Germinal center (tissue), 1 donor: ENCODE results near the gene ADAMTS10.
"Not testable (repeated sequence)": the region's sequence is repeated elsewhere in the genome, so short reads cannot be mapped to it uniquely, and the experiment has no call there.

Experiments used
- DNase-seq: peaks from one replicate; pipeline ENCODE4 v3.0.0; 2012; ENCODE audit warnings: mixed read lengths, low spot score

Gene ADAMTS10

DNA sequence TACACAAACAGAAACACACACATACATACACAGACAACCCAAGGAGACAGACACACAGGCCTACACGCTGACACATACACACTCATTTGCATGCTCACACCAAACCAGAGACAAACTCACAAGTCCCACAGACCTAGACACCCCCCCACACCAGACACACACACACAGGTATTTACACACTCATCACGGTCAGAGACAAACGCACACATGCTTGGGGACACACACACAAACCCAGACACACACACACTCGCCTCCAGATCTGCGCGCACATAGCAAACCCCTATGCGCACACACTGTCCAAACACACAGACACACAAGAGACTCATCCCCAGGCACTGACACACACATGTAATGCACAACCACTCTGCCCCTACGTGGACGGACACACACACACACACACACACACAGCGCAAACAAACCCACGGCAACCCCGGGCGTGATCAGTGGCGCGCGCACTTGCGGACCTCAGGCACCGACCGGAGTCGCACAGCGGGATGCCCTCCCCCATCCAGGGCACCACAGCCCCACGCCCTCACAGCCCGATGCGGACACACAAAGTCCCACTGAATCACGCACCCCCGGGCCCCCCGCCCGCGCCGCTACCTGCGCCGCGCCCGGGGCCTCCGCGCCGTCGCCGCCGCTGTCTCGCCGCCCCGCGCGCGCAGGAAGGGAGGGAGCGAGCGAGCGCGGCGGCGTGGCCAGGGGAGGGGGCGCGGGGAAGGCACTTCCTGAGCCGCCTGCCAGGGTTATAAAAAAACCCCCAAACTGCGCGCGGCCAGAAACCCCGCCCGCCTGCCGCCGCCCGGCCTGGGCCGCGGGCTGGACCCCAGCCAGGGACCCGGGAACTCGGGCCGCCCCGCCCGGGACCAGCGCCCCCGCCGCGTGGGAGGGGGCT is at the start of gene ADAMTS10:
TSS of gene ADAMTS10 (minus strand) at position 675 of the 895 bp plus-strand sequence. CDS start 5,005 bp downstream, outside the sequence.
- no peak for DNase-seq

DNA sequence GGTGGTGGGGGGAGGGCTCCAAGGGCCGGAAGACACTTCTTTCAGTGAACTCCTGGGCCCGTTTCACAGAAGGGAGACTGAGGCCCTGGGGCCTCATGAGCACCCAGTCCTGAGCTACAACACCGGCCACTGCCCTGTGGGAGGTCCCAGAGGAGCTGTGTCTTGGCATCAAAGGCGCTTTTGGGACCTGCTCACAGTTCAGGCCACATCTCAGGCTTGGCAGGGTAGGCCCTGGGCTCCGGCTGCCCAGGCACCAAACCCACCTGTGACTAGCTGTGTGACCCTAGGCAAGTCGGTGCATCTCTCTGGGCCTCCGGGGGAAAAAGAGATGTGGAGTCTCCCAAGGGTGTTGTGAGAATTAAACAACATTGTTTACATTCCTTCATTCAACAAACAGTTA is 49.4 kb upstream of the ADAMTS10 start:
- DNase-seq: no peak

DNA sequence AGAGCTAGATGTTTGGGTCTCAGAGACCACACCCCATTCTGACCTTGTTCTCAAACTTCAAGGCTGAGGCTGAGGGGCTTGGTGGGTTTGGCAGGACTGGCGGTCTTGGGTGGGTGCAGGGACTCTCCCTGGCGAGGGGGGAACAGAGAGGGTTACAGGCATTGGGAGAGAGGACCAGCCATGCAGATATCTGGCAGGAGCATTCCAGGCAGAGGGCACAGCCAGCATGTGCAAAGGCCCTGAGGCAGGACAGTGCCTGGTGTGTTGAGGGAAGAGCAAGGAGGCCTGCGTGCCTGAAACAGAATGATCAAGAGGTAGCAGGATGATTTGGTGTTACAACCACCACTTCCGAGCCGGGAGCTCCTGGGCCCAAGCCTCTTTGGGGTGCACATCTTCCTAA is 47.4 kb upstream of the ADAMTS10 start:
- DNase-seq: no peak

DNA sequence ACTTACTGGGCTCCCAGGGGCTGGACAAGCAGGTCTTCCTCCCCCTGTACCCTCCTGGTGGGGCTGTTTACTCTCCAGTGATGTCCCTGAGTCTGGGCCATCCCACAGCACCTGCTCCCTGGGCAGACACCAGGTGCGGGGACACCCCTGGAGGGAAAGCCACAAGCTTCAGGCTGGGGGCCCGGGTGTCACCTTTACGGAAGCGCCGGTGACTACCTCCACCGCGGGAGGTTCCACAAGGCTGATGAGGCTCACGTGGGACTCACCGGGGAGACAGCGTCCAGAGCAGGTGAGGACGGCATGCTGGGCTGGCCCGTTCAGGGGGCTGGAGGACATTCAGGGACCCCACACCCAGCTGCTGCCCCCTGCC is 44.8 kb upstream of the ADAMTS10 start:
- no peak for DNase-seq

DNA sequence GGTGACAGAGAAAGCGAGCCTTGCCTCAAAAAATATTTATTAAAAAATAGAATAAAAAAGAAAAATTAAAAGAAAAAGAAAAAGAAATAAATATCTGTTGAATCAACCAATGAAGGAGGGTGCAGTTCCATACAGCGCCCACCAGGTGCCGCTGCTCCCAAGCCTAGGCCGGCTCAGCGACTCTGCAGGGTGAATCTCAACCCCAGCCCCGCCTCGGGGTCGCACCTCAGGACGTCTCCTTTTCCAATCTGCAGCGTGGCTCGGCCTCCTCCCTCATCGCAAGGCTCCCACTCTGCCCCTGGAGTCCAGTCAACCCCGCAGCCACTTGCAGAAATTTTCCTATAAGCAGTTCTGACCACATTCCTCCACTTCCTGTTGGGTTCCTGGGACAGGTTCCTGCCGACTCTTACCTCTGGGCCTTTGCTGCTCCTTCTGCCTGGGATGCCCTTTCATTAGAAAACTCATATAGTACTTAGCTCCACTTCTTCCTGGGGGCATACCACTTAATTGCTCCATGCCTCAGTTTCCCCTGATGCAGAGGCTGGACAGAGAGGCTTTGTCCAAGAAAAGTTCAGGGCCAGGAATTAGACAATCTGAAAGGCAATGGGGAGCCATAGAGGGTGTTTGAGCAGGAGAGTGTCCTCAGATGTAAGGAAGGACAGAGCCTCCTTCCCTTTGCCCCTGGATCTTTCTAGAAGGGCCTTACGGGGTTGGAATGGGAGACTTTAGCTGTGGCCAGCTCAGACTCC is 44.2 kb upstream of the ADAMTS10 start:
- DNase-seq: peak; percentile 75

DNA sequence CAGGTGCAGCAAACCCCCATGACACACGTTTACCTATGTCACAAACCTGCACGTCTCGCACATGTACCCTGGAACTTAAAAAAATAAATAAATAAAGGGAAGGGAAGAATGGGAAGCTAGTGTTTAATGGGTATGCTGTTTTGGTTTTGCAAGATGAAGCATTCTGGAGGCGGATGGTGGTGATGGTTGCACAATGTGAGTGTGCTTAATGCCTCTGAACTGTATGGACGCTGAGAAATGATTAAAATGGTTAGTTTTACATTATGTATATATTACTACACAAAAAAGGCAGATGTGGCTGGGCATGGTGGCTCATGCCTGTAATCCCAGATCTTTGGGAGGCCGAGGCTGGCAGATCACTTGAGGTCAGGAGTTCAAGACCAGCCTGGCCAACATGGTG is 37.7 kb upstream of the ADAMTS10 start:
- no peak for DNase-seq

DNA sequence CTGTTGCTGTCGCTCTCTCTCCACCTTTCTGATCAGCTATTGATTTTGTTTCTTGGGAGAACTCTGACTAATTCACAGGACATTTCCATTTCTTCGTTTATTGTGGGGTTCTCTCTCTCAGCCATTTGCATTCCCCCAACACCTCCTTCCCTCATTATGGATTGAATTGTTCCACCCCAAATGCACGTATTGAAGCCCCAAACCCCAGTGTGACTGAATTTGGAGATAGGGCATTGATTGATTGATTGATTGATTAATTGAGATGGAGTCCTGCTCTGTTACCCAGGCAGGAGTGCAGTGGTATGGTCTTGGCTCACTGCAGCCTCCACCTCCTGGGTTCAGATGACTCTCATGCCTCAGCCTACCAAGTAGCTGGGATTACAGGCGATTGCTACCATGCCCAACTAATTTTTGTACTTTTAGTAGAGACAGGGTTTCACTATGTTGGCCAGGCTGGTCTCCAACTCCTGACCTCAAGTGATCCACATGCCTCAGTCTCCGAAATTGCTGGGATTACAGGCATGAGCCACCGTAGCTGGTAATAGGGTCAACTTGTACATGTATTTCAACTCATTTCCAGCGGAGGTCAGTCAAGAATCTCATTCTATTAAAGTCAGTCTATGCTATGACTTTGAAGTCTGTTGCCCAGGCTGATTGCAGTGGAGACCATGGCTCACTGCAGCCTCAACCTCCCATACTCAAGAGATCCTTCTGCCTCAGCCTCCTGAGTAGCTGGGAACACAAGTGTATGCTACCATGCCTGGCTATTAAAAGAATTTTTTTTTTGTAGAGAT is 33.5 kb upstream of the ADAMTS10 start:
- no peak for DNase-seq

DNA sequence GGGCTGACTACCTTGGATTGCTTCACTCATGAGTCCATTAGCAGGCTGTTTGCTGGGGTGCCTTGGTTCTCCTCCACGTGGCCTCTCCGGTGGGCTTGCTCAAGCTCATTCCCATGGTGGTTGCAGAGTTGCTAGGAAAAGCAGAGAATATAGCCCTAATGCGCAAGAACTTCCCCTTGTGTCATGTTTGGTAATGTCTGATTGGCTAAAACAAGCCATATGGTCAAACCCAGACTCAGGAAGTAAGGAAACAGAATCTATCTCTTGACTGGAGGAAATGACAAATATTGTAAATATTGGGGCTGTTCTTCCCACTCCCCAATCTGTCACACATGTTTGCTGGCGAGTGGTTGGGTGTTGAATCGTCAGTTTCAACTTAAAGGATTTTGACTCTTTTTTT is 32.0 kb upstream of the ADAMTS10 start:
- no peak for DNase-seq

DNA sequence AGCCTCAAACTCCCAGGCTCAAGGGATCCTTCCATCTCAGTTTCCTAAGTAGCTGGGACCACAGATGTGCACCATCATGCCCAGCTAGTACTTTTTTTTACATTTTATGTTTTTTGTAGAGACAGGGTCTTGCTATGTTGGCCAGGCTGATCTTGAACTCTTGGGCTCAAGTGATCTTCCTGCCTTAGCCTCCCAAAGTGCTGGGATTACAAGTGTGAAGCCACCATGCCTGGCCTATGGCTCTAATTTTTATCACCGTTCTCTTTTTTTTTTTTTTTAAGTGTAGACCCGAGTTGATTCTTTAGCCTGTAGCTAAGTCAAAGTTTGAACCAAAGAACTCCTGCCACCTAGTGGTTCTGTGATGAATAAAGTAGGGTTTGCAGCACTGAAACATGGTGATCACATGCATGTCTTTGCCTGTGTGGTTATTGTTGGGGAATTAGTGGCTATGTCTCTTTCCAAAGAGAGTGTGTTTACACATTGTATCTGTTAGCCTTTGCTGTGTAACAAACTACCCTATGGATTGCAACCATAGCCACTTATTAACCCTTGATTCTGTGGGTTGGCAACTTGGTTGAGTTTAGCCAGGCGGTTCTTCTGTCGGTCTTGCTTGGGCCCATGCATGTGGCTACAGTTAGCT is 31.5 kb upstream of the ADAMTS10 start:
- peak; percentile 51 for DNase-seq

DNA sequence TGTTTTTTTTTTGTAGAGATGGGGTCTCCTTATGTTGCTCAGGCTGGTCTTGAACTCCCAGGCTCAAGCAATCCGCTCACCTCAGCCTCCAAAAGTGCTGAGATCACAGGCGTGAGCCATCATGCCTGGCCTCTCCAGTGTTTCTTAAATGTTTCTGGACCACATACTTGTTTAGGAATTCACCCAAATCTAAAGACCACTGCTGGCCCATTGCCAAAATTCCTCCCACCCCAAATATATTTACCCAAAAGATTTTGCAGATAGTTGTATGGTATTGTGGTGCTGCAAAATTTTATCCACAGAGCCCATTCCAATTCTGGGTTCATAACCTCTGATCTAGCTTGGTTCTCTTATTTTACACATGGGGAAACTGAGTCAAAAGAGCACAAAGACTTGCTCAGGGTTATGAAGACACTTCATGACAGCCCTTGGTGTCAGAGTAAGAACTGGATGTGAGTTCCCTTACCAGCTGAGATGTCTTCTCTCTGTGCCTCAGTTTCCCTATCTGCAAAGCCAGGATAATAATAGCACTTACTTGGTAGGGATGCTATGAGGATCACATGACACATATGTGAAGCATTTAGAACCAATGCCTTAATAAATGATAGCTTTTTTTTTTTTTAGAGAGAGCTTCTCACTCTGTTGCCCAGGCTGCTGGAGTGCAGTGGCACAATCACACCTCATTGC is 30.8 kb upstream of the ADAMTS10 start:
- no peak for DNase-seq

DNA sequence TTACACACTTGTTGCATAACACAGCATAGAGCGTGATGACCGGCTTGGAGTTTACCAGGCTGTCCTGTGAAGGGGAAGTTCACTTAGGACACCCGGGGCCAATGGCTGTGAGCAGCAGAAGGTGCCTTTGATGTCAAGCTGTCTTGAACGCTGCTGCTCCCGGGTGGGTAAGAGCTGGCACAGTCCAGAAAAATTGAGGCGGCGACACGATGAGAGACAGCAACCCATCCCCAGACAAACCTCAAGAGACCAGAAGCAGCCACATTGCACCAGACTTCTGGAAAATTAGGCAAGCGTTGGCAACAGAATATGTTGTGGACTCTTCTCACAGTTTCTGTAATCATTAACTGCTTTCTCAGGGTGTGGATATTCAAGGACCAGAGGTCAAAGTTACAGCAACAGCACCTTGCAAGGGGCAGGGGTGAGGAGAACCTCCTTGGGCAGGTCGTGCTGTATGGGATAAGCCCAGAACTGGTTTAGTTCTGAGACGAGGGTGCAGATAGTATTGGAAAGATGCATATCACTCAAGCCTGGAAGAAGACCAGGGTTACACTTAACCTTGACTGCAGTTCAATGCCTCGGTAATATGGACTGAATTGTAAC is 30.0 kb upstream of the ADAMTS10 start:
- no peak for DNase-seq

DNA sequence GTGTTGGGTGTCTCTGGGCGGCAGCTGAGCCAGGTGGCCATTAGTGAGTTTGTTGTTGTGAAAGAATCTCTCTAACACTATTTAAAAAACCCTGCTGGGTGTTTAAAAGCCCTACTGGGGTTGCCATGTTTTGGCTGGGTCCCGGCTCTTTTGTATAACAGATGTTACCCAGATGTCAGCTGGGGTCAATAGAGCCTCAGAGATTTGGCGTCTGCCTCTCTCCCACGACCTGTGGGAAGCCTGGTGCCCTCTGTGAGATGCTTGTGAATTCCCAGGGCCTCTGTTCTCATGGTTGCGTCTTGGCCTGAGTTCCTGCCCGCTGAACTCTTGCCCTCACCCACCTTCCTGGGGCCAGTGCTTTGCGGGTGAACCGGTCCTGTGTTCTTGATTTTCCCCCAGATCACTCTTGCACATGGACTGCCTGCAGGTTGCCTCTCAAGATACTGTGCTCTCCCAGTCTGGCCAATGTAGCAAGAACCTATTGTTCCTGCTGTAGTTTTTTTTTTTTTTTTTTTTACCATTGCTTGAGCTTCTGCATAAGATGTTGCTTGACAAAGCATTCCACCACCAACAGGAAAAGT is 29.4 kb upstream of the ADAMTS10 start:
- no peak for DNase-seq

DNA sequence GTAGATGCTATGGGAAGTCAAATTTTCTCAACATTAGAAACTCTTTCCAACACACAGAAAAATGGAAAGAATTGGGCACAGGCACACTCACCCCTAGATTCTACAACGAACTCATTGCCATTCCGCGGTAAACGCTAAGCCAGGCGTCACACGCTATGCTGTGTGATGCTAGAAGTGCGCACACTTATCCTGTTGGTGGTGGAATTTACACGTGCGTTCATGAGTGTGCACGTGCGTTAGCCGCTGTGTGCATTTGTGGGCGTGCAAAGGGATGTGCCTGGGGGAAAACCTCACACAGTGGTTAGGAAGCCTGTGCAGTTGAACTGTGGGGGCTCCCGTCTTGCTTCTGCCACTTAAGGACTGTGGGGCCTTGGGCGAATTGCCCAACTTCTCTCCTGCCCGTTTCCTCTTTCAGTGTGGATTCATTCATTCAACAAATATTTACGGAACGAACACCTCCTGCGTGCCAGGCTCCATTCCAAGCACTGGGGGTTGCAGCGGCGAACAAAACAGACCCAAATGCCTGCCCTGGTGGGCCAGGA is 27.6 kb upstream of the ADAMTS10 start:
- no peak for DNase-seq

DNA sequence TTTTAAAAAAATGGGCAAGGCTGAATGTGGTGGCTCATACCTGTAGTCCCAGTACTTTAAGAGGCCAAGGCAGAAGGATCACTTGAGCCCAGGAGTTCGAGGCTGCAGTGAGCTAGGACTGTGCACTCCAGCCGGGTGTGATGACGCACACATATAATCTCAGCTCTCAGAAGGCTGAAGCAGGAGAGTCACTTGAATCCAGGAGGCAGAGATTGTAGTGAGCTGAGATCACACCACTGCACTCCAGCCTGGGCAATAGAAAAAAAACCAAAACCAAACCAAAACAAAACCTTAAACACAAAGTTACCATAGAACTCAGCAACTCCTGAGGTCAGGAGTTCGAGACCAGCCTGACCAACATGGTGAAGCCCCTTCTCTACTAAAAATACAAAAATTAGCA is 26.6 kb upstream of the ADAMTS10 start:
- DNase-seq: not testable (repeated sequence)

DNA sequence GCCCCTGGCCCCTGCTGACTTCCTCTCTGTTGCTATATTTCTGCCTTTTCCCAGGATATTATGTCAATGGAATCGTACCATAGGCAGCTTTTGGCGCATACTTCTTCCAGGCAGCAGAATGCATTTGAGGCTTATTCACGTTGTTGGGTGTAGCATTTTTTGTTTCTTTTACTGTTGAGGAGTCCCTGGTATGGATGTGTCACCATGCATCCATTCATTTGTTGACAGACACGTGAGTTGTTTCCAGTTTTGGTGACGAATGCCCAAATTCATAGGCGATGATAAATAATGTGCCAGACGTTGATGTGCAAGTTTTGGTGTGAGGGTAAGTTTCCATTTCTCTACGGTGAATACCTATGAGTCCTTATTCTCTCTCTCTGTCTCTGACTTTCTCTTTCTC is 24.9 kb upstream of the ADAMTS10 start:
- no peak for DNase-seq

DNA sequence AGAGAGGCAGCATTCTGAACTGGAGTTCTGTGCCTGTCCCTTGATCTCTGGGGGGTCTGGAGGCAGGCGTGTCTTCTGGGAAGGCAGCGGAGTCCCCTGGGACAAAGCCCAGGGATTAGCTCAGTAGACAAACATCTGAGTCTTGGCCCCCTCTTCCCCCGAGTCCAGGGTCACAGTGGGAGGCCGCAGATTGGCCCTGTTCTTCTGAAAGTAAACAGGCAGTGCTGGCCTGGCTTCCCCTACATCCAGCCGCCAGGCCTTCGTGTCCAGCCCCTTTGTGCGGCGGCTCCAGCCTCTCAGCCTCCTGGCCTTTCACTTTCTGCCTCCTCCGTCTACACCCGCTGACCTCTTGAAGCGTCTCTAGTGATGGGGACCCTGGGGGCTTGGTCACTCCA is 20.9 kb upstream of the ADAMTS10 start:
- DNase-seq: no peak

DNA sequence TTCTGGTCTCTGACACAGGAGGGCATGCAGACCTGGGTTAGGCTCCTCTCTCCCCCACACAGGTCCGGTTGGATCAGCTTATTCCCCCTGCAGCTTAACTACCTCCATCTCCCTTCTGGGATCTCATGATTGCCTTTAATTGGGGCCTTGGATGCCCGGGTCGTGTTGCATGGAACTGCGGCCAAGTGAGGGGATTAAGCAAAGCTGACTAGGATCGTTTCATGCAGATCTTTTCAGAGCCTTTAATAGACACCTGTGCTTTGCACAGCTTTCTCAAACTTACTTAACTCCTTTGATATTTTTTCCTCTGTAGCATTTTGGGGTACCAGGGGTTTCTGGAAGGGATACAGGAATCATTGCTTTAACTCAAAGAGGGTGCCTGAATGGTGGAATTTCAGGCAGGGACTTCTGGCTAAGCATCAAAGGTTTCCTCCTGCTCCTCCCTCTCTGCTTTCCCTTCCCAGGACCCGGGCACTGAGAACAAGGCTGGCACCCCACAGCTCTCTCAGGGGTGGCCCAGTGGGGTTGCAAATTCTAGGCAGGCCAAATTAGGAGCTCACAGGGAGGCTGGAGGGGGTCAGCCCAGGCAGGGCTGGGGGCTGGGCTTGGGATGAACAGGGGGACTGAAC is 20.4 kb upstream of the ADAMTS10 start:
- no peak for DNase-seq

DNA sequence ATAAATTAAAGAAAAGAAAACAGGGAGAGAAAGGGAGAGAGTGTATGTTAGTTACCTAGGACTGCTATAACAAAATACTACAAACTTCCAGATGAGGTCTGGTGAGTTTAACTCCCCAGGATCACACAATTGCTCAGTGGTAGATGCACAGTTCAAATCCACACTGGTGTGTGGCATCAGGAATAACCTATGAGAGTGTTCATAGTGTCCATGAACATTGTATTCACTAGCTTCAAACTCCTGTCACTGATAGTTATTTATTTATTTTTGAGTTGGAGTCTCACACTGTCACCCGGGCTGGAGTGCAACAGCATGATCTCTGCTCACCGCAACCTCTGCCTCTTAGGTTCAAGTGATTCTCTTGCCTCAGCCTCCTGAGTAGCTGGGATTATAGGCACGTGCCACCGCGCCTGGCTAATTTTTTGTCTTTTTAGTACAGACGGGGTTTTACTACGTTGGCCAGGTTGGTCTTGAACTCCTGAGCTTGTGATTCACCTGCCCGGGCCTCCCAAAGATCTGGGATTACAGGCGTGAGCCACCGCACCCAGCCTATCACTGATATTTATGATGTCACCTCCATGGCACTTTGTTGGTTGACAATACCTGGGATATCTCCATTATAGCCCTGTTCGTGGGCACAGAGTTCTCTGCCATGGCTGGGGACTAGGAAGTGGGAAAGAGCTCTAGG is 19.6 kb upstream of the ADAMTS10 start, which contains the start of gene NFILZ:
TSS of gene NFILZ (plus strand) at position 638 of the 688 bp plus-strand sequence. CDS start 46,133 bp downstream, outside the sequence.
- no peak for DNase-seq

DNA sequence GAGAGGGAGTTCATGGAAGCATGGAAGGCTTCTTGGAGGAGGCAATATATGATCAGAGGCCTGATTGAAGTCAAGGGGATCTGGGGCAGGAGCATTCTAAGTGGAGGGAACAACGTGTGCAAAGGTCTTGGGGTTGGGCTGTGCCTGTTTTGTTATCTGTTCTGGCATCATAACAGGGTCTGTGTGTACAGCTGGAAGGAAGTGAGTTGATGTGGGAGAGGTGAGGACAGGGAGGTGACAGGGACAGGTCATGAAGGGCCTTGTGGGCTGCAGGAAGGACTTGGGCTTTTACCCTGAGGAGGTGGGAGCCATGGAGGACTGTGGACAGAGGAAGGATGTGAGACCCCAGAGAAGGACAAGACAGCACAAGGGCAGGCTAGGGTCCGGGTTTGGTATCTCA is 18.7 kb upstream of the ADAMTS10 start:
- DNase-seq: no peak
